Pons (tissue), 1 donor: ENCODE data around the gene NXNL1.

ENCODE experiments used
- DNase-seq: peaks from one replicate; pipeline ENCODE4 v3.0.0-alpha.2; 2016; ENCODE audit warnings: low spot score

The NXNL1 gene

GRCh38 chr19:17419621-17420474 lies 40.9 kb downstream of the NXNL1 start, which contains the start of gene MVB12A:
MVB12A (plus strand) TSS chr19:17420047; CDS start chr19:17420136, 89 bp downstream.
- DNase-seq: peak; percentile 98

- no peak for DNase-seq
Observed at GRCh38 chr19:17419154-17419620, 41.5 kb downstream of the NXNL1 start.

DNA sequence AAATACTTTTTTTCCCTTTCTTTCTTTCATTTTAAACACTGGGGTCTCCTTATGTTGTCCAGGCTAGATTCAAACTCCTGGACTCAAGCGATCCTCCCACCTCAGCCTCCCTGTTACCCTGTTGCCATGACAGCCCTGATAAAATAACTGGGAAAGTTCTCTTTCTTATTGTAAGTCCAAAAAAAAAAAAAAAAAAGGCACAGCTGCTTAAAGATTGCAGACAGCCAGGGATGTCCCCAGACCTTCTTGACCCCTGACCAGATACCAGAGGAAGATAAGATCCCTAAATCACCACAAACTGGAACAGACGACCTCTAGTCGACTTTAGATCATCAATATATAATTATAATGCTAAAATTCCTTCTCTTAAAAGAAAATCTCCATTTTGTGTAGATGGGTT lies 42.0 kb downstream of the NXNL1 start:
- DNase-seq: no peak

DNA sequence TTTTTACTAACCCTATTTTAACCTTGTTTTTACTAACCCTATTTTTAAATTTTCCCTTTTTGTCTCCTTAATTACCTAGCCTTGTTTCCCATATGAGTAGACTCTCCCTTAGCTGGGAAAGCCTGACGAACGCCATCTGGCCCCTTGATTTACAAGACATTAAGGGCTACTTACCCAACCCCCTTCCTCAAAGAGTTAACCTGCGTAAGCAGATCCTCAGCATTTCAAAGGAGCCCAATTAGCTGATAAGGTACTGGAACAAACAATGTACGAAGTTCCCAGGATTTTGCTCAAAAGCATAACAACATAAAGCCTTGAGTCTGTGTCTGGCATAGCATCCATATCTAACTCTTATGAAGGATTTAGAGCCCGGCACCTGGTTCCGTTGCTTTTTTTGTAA lies 45.6 kb downstream of the NXNL1 start:
- no peak for DNase-seq

DNA sequence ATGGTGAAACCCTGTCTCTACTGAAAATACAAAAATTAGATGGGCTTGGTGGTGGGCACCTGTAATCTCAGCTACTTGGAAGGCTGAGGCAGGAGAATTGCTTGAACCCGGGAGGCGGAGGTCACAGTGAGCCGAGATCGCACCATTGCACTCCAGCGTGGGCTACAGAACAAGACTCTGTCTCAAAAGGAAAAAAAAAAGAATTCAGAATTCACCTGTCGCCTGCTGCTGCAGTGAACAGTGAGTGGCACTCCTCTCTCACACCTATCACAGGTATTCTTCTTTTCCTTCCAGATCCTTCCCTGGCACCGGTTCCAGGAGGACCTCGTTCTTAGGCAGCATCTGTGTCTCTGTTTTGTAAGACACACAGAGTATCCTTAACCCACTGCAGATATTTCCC lies 46.6 kb downstream of the NXNL1 start:
- no peak for DNase-seq

DNA sequence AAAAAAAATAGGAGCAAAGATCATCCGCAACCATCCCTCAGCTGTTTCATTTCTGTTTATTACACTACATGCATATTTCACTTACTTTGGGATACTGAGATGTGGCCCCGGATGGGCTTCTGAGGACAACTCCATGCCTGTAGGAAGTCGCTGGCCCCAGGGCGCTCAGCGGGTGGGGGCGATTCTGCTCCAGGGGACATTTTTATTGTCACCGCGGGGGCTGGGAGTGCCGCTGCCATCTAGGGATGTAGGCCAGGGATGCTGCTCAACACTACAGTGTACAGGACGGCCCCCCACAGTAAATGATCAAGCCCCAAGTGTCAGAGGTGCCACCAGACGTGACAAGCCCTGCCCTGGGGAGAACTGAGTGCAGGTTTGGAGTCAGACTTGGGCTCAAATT lies 48.9 kb downstream of the NXNL1 start:
- no peak for DNase-seq

GRCh38 chr19:17409990-17410389 lies 50.7 kb downstream of the NXNL1 start:
- DNase-seq: no peak

DNA sequence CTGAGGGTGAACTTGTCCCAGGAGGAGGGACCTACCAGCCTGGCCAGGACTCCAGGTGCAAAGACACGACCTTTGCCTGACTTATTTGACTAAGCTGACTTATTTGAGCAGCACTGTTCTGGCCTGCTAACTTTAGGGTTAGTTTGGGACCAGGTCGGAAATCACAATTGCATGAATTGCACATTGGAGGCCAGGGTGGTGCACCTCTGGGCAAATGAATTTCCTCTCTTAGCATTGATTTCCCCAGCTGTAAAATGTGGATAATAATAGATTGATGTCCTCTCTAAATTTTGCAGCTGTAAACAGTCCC lies 53.9 kb downstream of the NXNL1 start:
- no peak for DNase-seq

- peak; percentile 44 for DNase-seq
Observed at GRCh38 chr19:17406046-17406886, 54.5 kb downstream of the NXNL1 start.
